Endometrial microvascular endothelial cells (primary cell): ENCODE results near the gene TTC7B. TPM values are rescaled to one million over a fixed set of nuclear protein-coding genes. Genes with fewer than 3 reads are reported as not detected.

Source experiments
- in situ Hi-C: cut with HindIII; loops from 2 replicates; pipeline ENCODE4 v1.10.0; 2017; ENCODE audit warnings: low sequenced_read_pairs, low pct_unique_long_range_greater_than_20kb; ENCODE audit errors: inconsistent ontology term
- total RNA-seq: library from RNA; depleted of rRNA; stranded (reverse); fragments of >200 nt; gene quantifications from one replicate; pipeline ENCODE4 v1.2.3, GENCODE V29; 2015; ENCODE audit errors: inconsistent ontology term

The TTC7B gene
- total RNA-seq, 1 donor from 2014 or later: 50.5 TPM

DNA sequence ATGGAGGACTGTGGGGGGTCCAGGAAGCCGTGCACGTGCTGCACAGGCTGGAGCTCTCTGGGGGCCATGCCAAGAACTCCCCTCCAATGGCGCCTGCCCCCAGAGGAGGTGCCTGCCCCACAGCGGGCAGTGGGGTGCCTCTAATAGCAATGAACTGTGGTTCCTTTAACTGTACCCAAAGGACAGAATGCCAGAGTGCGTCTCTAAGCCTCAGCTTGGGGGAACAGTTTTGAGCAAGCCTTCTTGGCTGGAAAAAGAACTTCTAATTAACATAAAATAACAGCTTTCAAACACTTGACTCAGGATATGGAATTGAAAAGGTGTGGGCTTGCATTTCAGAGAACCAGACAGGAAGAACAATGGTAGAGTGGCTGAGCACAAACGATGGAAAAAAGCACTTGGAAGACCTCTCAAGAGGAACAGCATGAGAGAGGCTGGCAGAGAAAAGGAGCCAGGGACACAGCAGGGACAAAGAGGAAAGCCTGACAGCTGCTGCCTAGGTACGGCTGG, 195.6 kb downstream of the TTC7B start:
- in situ Hi-C loops: no loop called here

DNA sequence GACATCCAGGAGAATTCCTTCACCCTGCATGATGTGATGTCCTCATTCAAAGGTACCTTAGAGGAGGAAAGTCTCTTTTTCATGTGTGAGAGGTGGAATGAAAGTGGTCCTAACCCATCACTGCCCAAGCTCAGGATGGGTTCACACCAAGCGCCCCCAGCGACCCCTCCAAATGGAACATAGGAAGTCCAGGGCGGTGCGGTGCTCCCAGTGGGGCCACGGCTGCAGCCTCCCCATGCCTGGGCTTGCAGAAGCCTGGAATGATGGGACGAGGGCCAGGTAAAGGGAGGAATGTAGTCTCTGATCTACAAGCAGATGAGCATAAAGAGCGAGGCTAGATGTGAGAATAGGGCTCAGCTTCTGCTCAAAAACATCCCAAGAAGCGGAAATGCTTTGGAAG, 196.3 kb downstream of the TTC7B start:
- in situ Hi-C loops: no loop called here

DNA sequence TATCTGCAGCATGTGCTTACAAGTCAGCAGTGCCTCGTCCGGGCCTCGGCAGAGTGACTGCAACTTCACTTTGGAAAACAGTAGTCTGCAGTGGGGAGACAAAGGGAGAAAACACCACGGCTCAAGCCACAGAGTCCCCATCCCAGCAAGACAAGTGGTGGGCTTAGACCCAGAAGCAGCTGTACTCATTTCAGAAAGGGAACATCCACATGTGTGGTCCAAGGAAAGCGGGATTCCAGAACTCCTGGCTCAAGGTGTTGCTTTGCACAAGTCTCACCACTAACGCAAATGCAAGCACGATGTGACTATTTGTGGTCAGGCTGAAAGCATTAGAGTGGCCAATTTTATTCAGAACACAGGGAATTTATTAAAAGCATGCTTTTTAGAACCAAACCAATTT, 198.3 kb downstream of the TTC7B start:
- in situ Hi-C loops: no loop called here

DNA sequence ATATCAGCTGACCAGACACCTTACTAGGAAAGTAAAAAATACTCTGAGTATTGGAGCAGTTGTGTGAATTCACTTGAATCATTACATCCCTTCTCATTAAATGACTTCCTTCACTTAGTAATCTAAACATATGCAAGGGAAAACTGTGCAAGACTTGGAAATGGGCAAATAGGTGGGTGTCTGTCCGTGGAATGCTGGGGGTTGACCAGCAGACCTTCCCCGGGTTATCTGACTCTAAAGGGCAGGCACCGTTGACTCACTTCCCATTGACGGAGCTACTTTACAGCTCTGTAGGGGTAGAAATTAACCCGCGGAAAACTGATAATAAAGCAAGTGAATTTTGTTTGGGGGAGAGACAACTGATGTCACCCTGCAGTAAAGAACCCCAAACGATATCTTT, 199.3 kb downstream of the TTC7B start:
- in situ Hi-C loops: no loop called here

DNA sequence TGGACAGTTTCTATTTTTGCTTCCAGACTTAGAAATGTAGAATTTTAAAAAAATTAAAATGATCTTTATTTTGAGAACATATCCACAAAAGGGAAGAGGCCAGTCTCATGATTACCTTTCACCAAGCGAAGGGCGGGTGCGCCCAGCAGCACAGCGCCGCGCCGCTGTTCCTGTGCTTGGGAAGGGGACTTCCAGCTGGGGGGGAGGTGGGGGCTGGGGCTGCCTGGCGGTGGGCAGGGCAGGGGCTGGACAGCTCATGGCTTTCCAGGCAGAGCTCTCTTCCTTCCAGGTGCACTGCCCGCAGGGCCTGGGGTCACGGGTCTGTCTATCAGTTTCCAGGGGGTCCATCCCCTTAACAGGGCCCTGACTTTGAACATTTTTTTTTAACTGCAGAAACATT, 199.9 kb downstream of the TTC7B start:
- in situ Hi-C loops: no loop called here

DNA sequence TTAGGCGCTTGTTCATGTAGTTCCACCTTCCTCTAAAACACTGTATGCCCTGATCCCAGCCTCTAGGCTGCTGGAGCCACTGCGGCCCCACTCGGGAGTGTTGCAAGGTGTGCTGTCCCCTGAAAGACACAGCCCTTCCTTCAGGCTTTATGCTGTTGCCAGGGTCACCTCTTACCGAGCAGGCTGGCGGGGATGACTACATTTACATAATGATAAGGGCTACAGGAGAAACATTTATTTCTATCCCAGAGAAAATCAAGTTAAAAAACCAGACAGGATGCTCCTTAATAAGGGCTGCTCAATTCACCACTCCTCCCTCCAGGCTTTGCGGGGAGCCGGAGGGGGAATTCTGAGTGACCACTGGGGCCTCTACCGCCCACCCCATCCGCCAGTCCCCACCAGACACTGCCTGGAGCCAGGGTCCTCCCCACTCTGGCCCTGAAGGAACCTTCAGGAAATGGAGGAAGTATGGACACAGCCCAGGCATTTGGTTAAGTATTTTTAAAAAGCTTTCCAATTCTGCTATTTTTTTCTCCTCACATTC, 200.6 kb downstream of the TTC7B start:
- in situ Hi-C loops: no loop called here

DNA sequence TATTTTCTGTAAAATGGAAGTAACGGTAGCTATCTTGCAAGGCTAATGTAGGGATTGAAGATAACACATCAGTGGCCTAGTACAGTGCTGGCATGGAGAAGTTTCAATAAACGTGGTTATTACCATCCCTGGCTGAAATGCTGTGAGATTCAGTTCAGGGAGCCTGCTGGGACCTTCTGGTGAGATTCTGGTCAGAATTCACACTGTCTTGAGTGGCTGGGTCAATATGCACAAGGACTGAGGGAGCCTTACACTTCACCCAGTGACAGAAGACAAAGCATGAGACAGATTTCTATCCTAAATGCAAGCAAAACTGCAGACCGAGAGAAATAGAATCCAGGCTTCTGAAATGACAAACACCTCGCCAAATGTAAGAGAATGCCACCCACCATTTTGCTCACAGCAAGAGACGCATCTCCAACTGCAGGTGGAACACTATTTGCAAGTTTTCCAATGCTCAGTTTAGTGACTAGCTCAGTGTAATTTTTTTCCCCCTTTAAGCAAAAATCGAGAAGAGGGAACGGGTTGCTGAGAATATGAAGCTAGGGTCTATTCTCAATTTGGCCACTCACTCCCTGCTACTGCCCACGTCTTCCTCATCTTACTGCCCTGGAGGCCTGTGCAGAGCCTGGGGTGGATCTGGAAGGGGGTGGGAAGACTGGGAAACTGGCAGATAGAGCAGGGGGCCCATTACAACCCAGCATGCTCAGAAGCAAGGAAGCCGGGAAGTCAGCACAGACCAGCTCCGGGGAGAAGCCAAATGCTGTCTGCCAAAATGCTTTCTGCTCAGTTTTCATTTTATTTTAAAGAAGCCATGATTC, 201.3 kb downstream of the TTC7B start:
- in situ Hi-C loops: no loop called here

DNA sequence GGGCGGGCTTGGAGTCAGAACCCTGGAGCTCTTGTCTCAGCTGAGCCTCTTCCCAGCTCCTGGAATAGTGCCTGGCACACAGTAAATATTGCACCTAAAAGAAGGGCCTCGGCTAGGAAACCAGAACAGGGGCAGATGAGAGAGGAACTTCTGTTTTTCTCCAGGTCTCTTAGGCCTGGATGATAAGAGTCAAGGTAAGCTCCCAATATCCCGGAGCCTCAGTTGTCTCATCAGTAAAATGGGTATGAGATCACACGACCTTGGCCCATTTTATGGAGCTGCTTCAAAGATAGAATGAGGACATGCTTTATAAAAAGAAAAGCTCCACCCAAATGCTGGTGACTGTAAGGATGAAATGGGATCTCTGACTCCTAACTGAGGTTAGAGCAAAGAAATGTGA, 202.2 kb downstream of the TTC7B start:
- in situ Hi-C loops: no loop called here

DNA sequence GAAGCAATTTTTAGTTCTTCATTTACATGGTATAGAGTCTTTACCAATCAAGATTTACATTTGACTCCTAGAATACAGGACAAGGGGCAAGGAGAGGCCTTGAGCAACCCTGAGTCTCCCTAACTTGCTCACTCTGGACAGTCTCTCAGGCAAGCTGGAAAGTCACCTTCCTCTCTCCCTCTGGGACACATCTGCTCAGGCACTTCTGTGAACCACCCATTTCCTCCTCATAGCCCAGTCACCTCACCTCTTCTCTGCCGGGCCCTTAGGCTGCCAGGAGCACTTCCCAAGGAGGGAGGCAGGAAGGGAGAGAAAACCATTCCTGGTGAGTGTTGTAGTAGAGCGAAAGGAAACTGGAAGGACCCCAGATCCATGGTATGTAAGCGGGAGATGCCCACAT, 202.8 kb downstream of the TTC7B start:
- in situ Hi-C loops: no loop called here

DNA sequence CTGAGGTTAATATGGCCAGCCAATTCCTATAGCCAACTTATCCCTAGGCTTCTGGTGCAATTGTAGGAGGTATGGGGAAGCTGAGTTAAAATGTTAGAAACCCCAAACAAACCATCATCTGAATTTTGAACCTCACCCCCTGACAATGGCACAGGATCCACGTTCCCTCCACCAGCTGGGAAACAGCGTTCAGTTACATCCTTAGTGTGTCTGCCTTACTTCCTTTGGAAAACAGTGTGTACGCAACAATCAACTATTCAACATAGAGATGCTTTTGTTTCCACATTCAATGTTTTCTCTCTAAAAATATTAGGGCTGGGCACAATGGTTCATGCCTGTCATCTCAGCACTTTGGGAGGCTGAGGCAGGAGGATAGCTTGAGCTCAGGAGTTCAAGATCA, 203.4 kb downstream of the TTC7B start:
- in situ Hi-C loops: no loop called here

DNA sequence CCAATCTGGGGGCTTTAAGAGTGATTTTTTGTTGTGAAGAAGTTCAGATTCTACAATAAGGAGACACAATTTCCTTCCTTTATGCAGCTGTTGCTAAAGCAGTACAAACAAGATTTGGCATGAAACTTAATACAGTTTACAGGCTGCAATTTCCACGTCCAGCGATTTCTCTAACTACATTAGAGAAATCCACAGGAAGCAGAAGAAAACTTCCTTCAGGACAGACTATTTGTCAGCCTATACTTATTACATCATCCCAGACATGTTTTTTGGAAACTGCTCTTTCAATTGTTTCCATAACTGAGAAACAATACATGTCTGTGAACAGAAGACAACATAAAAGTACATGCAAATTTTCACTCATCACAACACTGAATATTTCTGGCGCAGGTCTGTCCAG, 204.3 kb downstream of the TTC7B start:
- in situ Hi-C loops: no loop called here

DNA sequence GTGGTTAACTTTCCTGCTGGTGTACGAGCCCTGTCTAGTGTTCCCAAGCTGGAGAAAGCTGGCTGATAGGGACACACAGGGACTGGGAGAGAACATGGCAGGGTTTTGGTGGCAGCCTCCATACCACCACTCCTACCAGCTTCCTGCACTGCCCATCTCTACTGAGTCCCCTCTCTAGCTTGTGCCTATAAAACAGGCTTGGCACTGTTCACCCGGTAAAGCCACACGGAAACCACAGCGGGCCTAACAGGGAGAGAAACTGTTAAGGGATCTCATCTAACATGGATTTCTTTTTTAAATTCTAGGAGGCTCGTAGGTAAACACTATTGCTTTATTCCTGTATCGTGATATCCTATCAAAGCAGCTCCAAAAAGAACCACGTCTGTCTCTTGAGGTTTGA, 204.7 kb downstream of the TTC7B start:
- in situ Hi-C loops: no loop called here

DNA sequence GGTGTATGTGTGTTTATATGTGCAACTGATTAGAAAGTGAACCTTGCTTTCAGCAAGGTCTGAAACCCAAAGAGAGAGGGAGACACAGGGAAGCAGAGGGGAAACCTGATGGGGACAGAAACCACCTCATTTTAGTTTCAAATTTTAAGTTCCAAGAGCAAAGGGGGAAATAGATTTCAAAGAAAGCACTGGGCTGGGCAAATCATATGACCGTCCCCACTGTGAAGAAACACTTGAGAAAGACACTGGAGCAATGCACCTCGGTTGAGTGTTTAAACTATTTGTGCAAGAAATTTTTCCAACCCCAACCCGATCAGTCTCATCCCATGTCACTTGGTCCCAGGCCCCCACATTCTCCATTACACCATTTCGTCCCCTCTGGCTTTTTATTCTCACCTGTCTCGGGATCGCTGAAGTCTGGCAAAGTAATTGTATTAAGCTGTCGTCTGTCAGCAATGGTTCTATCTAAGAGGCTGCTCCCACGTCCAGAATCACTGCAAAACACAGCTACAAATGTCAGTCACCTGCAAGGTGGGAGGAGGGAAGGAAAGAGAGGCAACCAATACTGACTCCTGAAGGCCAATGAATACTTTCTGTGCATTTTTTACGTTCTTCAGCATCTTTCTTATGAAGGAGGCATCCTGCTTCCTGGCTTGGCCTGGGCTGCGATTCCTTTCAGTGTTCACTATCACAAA, 205.7 kb downstream of the TTC7B start:
- in situ Hi-C loops: no loop called here

DNA sequence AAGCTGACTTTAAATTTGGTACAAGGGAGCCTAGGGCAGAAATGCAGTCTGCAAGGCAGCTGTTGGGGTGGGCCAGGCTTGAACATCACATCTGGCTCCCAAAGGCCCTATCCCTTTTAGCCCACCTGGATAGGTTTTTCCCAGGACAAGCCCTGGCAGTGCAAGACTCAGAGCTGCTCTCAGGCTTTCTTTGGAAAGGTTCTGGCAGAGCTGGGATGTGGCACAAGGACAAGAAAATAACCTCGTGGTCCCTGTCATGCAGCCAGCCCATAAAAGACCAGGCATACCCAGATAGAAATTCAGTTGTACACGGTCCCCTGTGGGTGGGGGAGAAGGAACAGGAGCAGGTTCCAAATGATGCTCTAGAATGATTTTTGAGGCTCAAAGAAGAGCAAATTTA, 206.9 kb downstream of the TTC7B start:
- in situ Hi-C loops: no loop called here

DNA sequence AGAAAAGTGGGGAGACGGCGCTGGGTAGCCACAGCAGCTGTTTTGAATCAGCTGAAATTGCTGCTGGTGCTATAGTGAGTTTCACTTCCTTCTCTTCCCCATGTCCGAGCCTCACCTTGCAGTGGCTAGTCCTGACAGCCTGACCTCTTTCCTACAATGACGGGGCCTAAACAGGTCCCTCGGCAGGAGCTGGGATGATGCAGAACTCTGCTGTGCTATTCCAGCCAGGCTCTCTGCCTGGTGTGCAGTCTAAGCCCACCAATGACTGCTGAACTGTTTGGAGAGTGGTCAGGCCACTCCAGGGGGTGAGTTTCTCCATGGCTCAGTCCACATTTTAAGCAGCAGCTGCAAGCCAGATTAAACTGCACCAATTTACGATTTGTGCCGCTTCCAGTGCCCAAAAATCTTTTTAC, 207.3 kb downstream of the TTC7B start:
- in situ Hi-C loops: no loop called here

DNA sequence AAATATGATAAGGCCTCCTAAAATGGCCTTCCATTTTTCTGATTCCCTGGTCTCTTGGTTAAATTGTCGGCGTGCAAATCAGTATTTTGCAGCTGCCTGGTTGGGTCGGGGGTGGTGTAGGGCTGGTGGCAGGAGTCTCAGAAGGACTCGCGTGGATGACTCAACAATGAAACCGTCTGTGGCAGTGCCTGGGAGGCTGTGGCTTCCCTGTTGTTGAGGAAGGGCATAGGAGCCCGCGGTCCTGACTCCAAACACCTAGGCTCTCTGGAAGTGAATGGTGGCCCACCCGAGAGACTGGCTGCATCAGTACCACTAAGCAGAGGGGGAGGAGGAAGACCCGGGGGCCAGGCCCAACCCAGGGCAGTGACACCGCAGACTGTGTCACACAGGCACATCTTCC, 207.9 kb downstream of the TTC7B start:
- in situ Hi-C loops: no loop called here

DNA sequence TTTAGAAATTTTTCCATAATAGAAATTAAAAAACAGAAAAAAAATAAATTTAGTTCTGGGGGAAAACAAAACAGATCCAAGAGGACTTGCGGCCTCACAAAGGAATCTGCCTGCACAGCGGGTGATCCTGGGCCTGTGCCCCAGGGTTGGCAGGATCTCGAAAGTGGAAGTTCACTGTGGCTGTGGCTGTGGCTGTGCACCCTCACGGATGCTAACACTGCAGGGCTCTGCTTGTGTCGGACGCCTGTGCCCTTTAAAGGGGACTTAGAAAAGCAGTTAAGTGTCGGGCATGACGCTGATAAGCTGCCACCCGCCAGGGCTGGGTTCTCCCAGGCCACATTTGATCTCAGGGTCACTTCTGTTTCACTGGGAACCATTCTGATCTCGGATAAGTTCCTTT, 209.1 kb downstream of the TTC7B start:
- in situ Hi-C loops: no loop called here

DNA sequence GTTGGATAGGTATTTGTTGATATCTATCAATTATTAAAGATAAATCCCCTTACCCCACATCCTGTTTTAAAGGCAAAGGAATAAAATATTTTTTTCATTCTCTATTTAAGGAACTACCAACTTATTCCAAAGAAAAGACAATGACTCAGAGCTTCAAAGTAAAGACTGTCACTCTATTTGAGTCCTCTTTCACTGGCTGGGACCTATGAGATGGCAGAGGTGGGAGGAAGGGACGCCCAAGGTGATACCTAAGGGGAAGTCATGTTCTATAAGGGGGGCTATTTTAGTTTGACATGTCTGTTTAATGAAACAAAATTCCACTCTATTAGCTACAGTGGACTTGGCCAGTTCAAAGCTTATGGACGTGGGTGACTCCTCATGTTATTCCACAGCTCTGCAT, 209.8 kb downstream of the TTC7B start:
- in situ Hi-C loops: no loop called here

DNA sequence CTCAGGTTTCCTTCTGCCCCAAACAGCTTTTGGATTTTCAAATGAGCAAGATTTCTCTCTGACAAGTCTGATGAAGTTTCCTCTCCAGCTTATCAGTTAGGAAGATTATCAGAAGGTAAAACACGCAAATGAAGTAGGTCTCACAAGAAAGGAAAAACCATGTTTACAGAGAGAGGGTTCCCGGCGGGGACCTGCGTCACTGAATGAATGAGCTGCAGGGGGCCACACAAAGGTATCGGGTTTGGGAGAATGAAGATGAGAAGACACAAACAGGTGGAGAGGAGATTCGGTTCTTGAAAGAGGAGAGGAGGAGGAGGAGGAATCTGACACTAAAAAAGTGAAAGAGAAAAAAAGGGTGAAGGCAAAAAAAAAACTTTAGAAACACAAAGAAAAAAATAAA, 210.8 kb downstream of the TTC7B start:
- in situ Hi-C loops: no loop called here

DNA sequence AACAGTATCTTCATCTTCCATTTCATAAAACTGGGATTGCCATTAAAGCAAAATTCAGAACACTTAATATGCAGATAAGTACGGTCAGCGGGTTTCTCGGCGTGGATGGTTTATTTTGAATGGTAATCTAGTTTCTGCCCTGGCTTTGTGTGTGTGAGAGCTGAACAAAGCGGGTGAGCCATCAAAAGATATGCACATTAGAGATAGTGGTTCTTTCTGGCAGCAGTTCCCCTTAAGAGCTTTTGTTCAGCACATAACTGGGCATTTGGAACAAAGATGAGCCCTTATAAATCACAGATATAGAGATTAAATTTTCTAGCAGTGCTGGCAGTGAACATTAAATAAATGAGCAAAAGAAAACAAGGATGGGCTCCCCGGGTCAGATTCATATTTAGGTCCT, 211.9 kb downstream of the TTC7B start:
- in situ Hi-C loops: no loop called here
